ENCODE data around the gene CCR6. TPM values are rescaled to one million over a fixed set of nuclear protein-coding genes. Genes with fewer than 3 reads are reported as not detected.

Gene CCR6
- total and polyA plus RNA-seq, 12 donors = not detected

DNA sequence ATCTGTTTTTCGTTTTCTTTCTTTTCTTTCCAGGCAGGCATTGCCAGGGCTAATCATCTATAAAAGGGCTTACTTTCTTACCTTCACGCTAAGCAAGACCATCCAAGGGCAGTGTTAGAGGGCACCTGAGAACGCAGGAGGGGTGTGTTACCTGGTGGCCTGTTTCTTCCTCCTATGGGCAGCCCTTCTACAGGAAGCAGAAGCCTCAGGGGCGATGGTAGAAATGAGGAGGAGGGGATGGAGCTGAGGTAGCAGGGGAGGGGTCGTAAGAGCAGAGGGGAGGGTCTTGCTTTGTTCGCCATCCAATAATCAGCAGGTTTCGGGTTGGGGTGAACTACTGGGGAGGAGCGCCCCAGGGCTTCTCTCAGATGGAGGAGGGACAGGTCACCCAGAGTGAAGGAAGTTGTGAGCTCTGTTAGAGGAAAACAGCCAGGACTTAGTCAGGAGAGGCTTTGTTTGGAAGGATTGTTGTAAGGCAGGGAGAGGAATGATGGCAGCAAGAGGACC lies 1.5 kb upstream of the CCR6 start:
- no peaks in the 10 kb centered on the region for H3K36me3 ChIP-seq (replicated peaks in 1 of 2)
- 74 to 80% (median 80%) methylated on average over 8 of the region's 8 CpGs for WGBS, 4 donors
- no peak overlapping the region for H3K4me3 ChIP-seq
- H3K27me3 ChIP-seq = no peaks in the 10 kb centered on the region
- DNase-seq = no peak
- H3K9me3 ChIP-seq (replicated peaks in 1 of 3) = no peaks in the 10 kb centered on the region
- intact Hi-C loops (cut with DNase I) = no loop called here
- no peak overlapping the region for H3K27ac ChIP-seq
- no peaks in the 10 kb centered on the region for H3K4me1 ChIP-seq (replicated peaks in 1 of 2)
- no peak for TF ChIP-seq POLR2A (IDR thresholded peaks at IDR 0.05)
- no peak for TF ChIP-seq CTCF (IDR thresholded peaks at IDR 0.05)

DNA sequence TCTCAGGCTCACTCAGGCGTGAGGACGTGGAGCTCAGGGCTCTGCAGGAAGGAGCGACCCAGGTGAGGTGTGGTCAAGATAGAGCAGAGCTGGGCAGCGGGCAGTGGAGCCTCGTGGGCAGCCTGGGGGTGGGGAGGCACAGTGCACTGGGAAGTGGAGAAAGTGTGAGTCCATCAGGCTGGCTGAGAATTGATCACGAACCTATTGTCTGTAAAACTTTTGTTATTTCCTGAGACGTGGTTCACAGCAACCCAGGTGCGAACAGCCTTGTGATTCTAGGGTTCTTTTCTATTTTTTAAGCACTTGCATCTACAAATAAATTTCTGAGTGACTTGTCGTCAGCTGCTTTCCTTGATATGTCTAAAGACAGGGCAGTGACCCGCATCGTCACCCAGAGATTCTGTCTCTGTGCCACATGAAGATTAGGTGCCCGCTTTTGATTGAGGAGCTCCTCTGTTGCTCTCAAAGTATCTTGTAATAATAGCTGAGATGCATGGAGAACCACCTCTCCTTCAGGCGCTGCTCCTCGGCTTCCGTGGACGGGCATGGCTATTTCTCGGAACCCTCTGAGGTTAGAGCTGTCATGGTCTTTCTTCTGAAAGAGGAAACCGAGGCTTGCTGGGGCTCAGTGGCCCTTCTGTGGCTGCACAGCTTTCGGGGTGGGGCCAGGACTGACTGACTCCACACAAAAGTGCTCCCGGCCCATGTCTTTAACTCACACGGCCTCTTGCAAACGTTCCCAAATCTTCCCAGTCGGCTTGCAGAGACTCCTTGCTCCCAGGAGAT lies 662 bp upstream of the CCR6 start:
- intact Hi-C loops (cut with DNase I) = no loop called here
- H3K9me3 ChIP-seq (replicated peaks in 1 of 3) = no peaks in the 10 kb centered on the region
- TF ChIP-seq CTCF (IDR thresholded peaks at IDR 0.05) (no peak), POLR2A (IDR thresholded peaks at IDR 0.05) (no peak)
- H3K4me1 ChIP-seq (replicated peaks in 1 of 2) = no peaks in the 10 kb centered on the region
- H3K4me3 ChIP-seq = no peak overlapping the region
- H3K27ac ChIP-seq = no peak overlapping the region
- WGBS, 4 donors = 75 to 83% (median 78%) methylated on average over 16 to 23 of the region's 23 CpGs
- H3K36me3 ChIP-seq (replicated peaks in 1 of 2) = no peaks in the 10 kb centered on the region
- H3K27me3 ChIP-seq = no peaks in the 10 kb centered on the region
- no peak for DNase-seq

- H3K4me1 ChIP-seq (replicated peaks in 1 of 2) = no peaks in the 10 kb centered on the region
- TF ChIP-seq POLR2A (IDR thresholded peaks at IDR 0.05) = no peak
- no peak for TF ChIP-seq CTCF (IDR thresholded peaks at IDR 0.05)
- H3K4me3 ChIP-seq = no peak overlapping the region
- 79 to 92% (median 87%) methylated on average over 5 of the region's 5 CpGs for WGBS, 4 donors
- intact Hi-C loops (cut with DNase I) = no loop called here
- no peak overlapping the region for H3K27ac ChIP-seq
- H3K27me3 ChIP-seq = no peaks in the 10 kb centered on the region
- H3K36me3 ChIP-seq (replicated peaks in 1 of 2) = no peaks in the 10 kb centered on the region
- no peaks in the 10 kb centered on the region for H3K9me3 ChIP-seq (replicated peaks in 1 of 3)
- DNase-seq = no peak
These were observed 1.9 kb downstream of the CCR6 start for GRCh38 chr6:167124753-167125152.

- 74 to 88% (median 82%) methylated on average over 4 of the region's 4 CpGs for WGBS, 4 donors
- H3K4me3 ChIP-seq = no peak overlapping the region
- DNase-seq = no peak
- intact Hi-C loops (cut with DNase I) = no loop called here
- H3K36me3 ChIP-seq (replicated peaks in 1 of 2) = no peaks in the 10 kb centered on the region
- no peak overlapping the region for H3K27ac ChIP-seq
- H3K27me3 ChIP-seq = no peaks in the 10 kb centered on the region
- H3K9me3 ChIP-seq (replicated peaks in 1 of 3) = no peaks in the 10 kb centered on the region
- H3K4me1 ChIP-seq (replicated peaks in 1 of 2) = no peaks in the 10 kb centered on the region
- no peak for TF ChIP-seq CTCF (IDR thresholded peaks at IDR 0.05)
- TF ChIP-seq POLR2A (IDR thresholded peaks at IDR 0.05) = no peak
These were observed 2.5 kb downstream of the CCR6 start for GRCh38 chr6:167125410-167125809.
